ENCODE data around the gene SEC14L2. TPM values are rescaled to one million over a fixed set of nuclear protein-coding genes. Genes with fewer than 3 reads are reported as not detected.
A peak's percentile ranks its signal among the peaks of the same experiment; 100 is the strongest.

Gene SEC14L2
- 0.74 and 1.5 TPM in 2 replicates for polyA plus RNA-seq (2013)

- H3K4me2 ChIP-seq (ENCODE audit: low read length) = peak within 1 kb of the TSS; percentile 91
- no peak within 1 kb of the TSS for H3K9ac ChIP-seq (ENCODE audit: low read length)
- no peak within 1 kb of the TSS for H2BK120ac ChIP-seq (ENCODE audit: insufficient read depth, low read length, poor library complexity)
- no peak within 1 kb of the TSS for H3K14ac ChIP-seq (ENCODE audit: low read length)
- H2AFZ ChIP-seq (ENCODE audit: insufficient read depth, low read length, poor library complexity) = no peak within 1 kb of the TSS
- H2AK5ac ChIP-seq (ENCODE audit: low read length) = no peak within 1 kb of the TSS
- H3K18ac ChIP-seq (ENCODE audit: low read length) = no peak within 1 kb of the TSS
- peak in 1 of 2 donors; percentile 32 for DNase-seq
- H3K27me3 ChIP-seq (ENCODE audit: insufficient read depth, low read length) = peaks cover 10% of the 10 kb centered on the region
- no peak within 1 kb of the TSS for H2BK12ac ChIP-seq (ENCODE audit: low read length)
- H4K91ac ChIP-seq (ENCODE audit: low read depth, low read length) = no peak within 1 kb of the TSS
- peaks cover 0 to 3% of the 10 kb centered on the region in 2 experiments for H3K4me1 ChIP-seq (ENCODE audit: control insufficient read depth in 1 of 2, insufficient read depth in 2 of 2, low read length in 2 of 2)
- WGBS (ENCODE audit: extremely low coverage, insufficient coverage, insufficient read length) = no CpG with 5 or more reads among the region's 56 CpGs
- H3K36me3 ChIP-seq (ENCODE audit: control insufficient read depth in 1 of 2, insufficient read depth in 2 of 2, low read length in 2 of 2) = no peaks in the 10 kb centered on the region
- H3K4ac ChIP-seq (ENCODE audit: low read depth, low read length) = no peak within 1 kb of the TSS
- no peak within 1 kb of the TSS for H3K23ac ChIP-seq (ENCODE audit: low read length)
- no peak within 1 kb of the TSS for H4K12ac ChIP-seq (ENCODE audit: low read depth, low read length)
- H2BK5ac ChIP-seq (ENCODE audit: low read depth, low read length, poor library complexity) = no peak within 1 kb of the TSS
- no peak within 1 kb of the TSS for H3K27ac ChIP-seq (ENCODE audit: low read depth, low read length)
- H3K4me3 ChIP-seq (ENCODE audit: low read depth, low read length) = peak within 1 kb of the TSS; percentile 71
- H3K9me3 ChIP-seq (ENCODE audit: insufficient read depth, low read depth, low read length) = no peaks in the 10 kb centered on the region
- H3K79me2 ChIP-seq (ENCODE audit: control insufficient read depth, insufficient read depth, low read length, poor library complexity) = no peaks in the 10 kb centered on the region
- no peaks in the 10 kb centered on the region for H3K79me1 ChIP-seq (ENCODE audit: low read length)
- H4K8ac ChIP-seq (ENCODE audit: low read depth, low read length) = no peak within 1 kb of the TSS
Measured at GRCh38 chr22:30396871-30397655, at the start of gene SEC14L2. Gene SEC14L2, plus strand, starts transcription at chr22:30397018. Its CDS starts 99 bp downstream, at chr22:30397117.

DNA sequence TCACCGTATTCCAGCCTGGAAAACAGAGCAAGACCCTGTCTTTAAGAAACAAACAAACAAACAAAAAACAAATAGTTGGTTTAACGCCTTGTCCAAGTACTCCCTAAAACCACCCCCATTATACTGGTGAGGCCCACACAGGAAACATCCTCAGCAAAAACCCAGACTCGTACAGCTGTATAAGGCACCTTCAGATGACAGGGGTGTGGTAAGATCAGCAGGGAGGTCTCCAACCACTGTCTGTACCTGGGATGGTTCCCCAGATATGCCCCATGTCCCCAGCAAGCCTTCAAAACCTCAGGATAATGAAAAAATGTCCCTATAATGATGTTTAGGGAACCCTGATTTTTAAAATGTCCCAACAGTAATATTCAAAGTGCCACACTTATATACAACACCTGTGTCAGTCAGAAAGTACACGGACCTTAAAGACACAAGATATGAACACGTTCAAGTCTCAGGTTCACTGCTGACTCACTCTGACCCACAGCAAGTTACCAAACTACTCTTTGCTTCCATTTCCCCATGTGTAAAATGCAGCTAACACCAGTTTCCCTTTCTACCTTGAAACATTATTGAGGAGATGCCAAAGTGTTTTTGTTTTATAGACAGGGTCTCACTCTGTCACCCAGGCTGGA lies 49.4 kb upstream of the SEC14L2 start:
- no CpG with 5 or more reads among the region's 5 CpGs for WGBS (ENCODE audit: extremely low coverage, insufficient coverage, insufficient read length)
- Histone ChIP-seq H3K4me2 (ENCODE audit: low read length) (no peak overlapping the region), H3K27me3 (ENCODE audit: insufficient read depth, low read length) (no peaks in the 10 kb centered on the region), H3K4ac (ENCODE audit: low read depth, low read length) (no peak overlapping the region), H3K27ac (ENCODE audit: low read depth, low read length) (no peak overlapping the region), H3K79me2 (ENCODE audit: control insufficient read depth, insufficient read depth, low read length, poor library complexity) (no peaks in the 10 kb centered on the region), H3K4me3 (ENCODE audit: low read depth, low read length) (no peak overlapping the region), H3K23ac (ENCODE audit: low read length) (no peak overlapping the region), H3K18ac (ENCODE audit: low read length) (no peak overlapping the region), H4K91ac (ENCODE audit: low read depth, low read length) (no peak overlapping the region), H3K36me3 (ENCODE audit: control insufficient read depth in 1 of 2, insufficient read depth in 2 of 2, low read length in 2 of 2) (peaks cover 55 to 78% of the 10 kb centered on the region in 2 experiments), H3K9ac (ENCODE audit: low read length) (no peak overlapping the region), H4K12ac (ENCODE audit: low read depth, low read length) (no peak overlapping the region), H3K79me1 (ENCODE audit: low read length) (no peaks in the 10 kb centered on the region), H2BK120ac (ENCODE audit: insufficient read depth, low read length, poor library complexity) (no peak overlapping the region), H2BK12ac (ENCODE audit: low read length) (no peak overlapping the region), H3K9me3 (ENCODE audit: insufficient read depth, low read depth, low read length) (no peaks in the 10 kb centered on the region), H3K14ac (ENCODE audit: low read length) (no peak overlapping the region), H2AFZ (ENCODE audit: insufficient read depth, low read length, poor library complexity) (no peak overlapping the region), H3K4me1 (ENCODE audit: control insufficient read depth in 1 of 2, insufficient read depth in 2 of 2, low read length in 2 of 2) (no peaks in the 10 kb centered on the region), H4K8ac (ENCODE audit: low read depth, low read length) (no peak overlapping the region), H2AK5ac (ENCODE audit: low read length) (no peak overlapping the region), H2BK5ac (ENCODE audit: low read depth, low read length, poor library complexity) (no peak overlapping the region)
- DNase-seq = no peak

- no peak overlapping the region for H3K4ac ChIP-seq (ENCODE audit: low read depth, low read length)
- no peak overlapping the region for H3K27ac ChIP-seq (ENCODE audit: low read depth, low read length)
- no peak overlapping the region for H3K14ac ChIP-seq (ENCODE audit: low read length)
- H3K36me3 ChIP-seq (ENCODE audit: control insufficient read depth in 1 of 2, insufficient read depth in 2 of 2, low read length in 2 of 2) = peaks cover 51 to 75% of the 10 kb centered on the region in 2 experiments
- H3K79me2 ChIP-seq (ENCODE audit: control insufficient read depth, insufficient read depth, low read length, poor library complexity) = no peaks in the 10 kb centered on the region
- no peak overlapping the region for H3K23ac ChIP-seq (ENCODE audit: low read length)
- no peak overlapping the region for H2AFZ ChIP-seq (ENCODE audit: insufficient read depth, low read length, poor library complexity)
- no peak overlapping the region for H2AK5ac ChIP-seq (ENCODE audit: low read length)
- H3K4me2 ChIP-seq (ENCODE audit: low read length) = no peak overlapping the region
- no peak overlapping the region for H2BK12ac ChIP-seq (ENCODE audit: low read length)
- no peak for DNase-seq
- no peaks in the 10 kb centered on the region for H3K27me3 ChIP-seq (ENCODE audit: insufficient read depth, low read length)
- no peak overlapping the region for H2BK120ac ChIP-seq (ENCODE audit: insufficient read depth, low read length, poor library complexity)
- no peaks in the 10 kb centered on the region for H3K4me1 ChIP-seq (ENCODE audit: control insufficient read depth in 1 of 2, insufficient read depth in 2 of 2, low read length in 2 of 2)
- WGBS (ENCODE audit: extremely low coverage, insufficient coverage, insufficient read length) = no CpG with 5 or more reads among the region's 4 CpGs
- H3K79me1 ChIP-seq (ENCODE audit: low read length) = no peaks in the 10 kb centered on the region
- no peak overlapping the region for H3K4me3 ChIP-seq (ENCODE audit: low read depth, low read length)
- no peak overlapping the region for H4K8ac ChIP-seq (ENCODE audit: low read depth, low read length)
- no peak overlapping the region for H3K9ac ChIP-seq (ENCODE audit: low read length)
- no peak overlapping the region for H2BK5ac ChIP-seq (ENCODE audit: low read depth, low read length, poor library complexity)
- no peaks in the 10 kb centered on the region for H3K9me3 ChIP-seq (ENCODE audit: insufficient read depth, low read depth, low read length)
- H4K12ac ChIP-seq (ENCODE audit: low read depth, low read length) = no peak overlapping the region
- no peak overlapping the region for H3K18ac ChIP-seq (ENCODE audit: low read length)
- H4K91ac ChIP-seq (ENCODE audit: low read depth, low read length) = no peak overlapping the region
Measured at GRCh38 chr22:30348404-30348803, 48.4 kb upstream of the SEC14L2 start.

- Histone ChIP-seq H2BK5ac (ENCODE audit: low read depth, low read length, poor library complexity) (no peak overlapping the region), H3K36me3 (ENCODE audit: control insufficient read depth in 1 of 2, insufficient read depth in 2 of 2, low read length in 2 of 2) (peaks cover 51 to 76% of the 10 kb centered on the region in 2 experiments), H3K9me3 (ENCODE audit: insufficient read depth, low read depth, low read length) (no peaks in the 10 kb centered on the region), H2AK5ac (ENCODE audit: low read length) (no peak overlapping the region), H3K4me1 (ENCODE audit: control insufficient read depth in 1 of 2, insufficient read depth in 2 of 2, low read length in 2 of 2) (no peaks in the 10 kb centered on the region), H3K18ac (ENCODE audit: low read length) (no peak overlapping the region), H3K4ac (ENCODE audit: low read depth, low read length) (no peak overlapping the region), H4K8ac (ENCODE audit: low read depth, low read length) (no peak overlapping the region), H2AFZ (ENCODE audit: insufficient read depth, low read length, poor library complexity) (no peak overlapping the region), H3K27ac (ENCODE audit: low read depth, low read length) (no peak overlapping the region), H2BK120ac (ENCODE audit: insufficient read depth, low read length, poor library complexity) (no peak overlapping the region), H3K4me3 (ENCODE audit: low read depth, low read length) (no peak overlapping the region), H3K4me2 (ENCODE audit: low read length) (no peak overlapping the region), H3K79me2 (ENCODE audit: control insufficient read depth, insufficient read depth, low read length, poor library complexity) (no peaks in the 10 kb centered on the region), H3K27me3 (ENCODE audit: insufficient read depth, low read length) (no peaks in the 10 kb centered on the region), H4K91ac (ENCODE audit: low read depth, low read length) (no peak overlapping the region), H4K12ac (ENCODE audit: low read depth, low read length) (no peak overlapping the region), H3K79me1 (ENCODE audit: low read length) (no peaks in the 10 kb centered on the region), H3K23ac (ENCODE audit: low read length) (no peak overlapping the region), H2BK12ac (ENCODE audit: low read length) (no peak overlapping the region), H3K14ac (ENCODE audit: low read length) (no peak overlapping the region), H3K9ac (ENCODE audit: low read length) (no peak overlapping the region)
- no peak for DNase-seq
- no CpG with 5 or more reads among the region's 4 CpGs for WGBS (ENCODE audit: extremely low coverage, insufficient coverage, insufficient read length)
Measured at GRCh38 chr22:30348809-30349208, 48.0 kb upstream of the SEC14L2 start.

All from trophoblast cell (in vitro differentiated cells and primary cell).